K562 (cell line): ENCODE results near the gene RHOC.

ENCODE experiments used
- ARNT ChIP-seq, 2 experiments: fragments of 450-650 bp; IDR thresholded peaks; 2 replicates each; pipeline ENCODE4 v1.6.1; 2016; ENCODE audit warnings: mild to moderate bottlenecking in 1 of 2
- MTA2 ChIP-seq: fragments of 450-650 bp; IDR thresholded peaks from 2 replicates; pipeline ENCODE4 v1.6.1; 2016; ENCODE audit warnings: low read depth
- POLR2A ChIP-seq: fragments of 450-650 bp; conservative IDR thresholded peaks from 2 replicates; pipeline ENCODE4 v1.6.1; 2016
- RNF2 ChIP-seq: sonication (generic); IDR thresholded peaks from 2 replicates; pipeline ENCODE4 v1.6.1; 2016
- TAF15 ChIP-seq: fragments of 200-400 bp; formaldehyde crosslinking; IDR thresholded peaks from 2 replicates; pipeline ENCODE4 v1.6.1; 2017; ENCODE audit warnings: mild to moderate bottlenecking, low read depth, low read length, moderate library complexity
- TCF7L2 ChIP-seq: fragments of 150-350 bp; IDR thresholded peaks from 2 replicates; pipeline ENCODE4 v1.6.1; 2016; ENCODE audit warnings: low read depth, mild to moderate bottlenecking, low read length, moderate library complexity
- ZNF263 ChIP-seq: sonication (generic); formaldehyde crosslinking; IDR thresholded peaks from 2 replicates; pipeline ENCODE4 v1.8.0; 2022; ENCODE audit warnings: mild to moderate bottlenecking, missing genetic modification reagents, borderline replicate concordance
- ZNF274 ChIP-seq: IDR thresholded peaks from 2 replicates; pipeline ENCODE4 v1.6.1; 2011; ENCODE audit warnings: low read depth, mild to moderate bottlenecking, low read length, moderate library complexity, borderline replicate concordance
- ZNF3 ChIP-seq: fragments of 250-450 bp; sonication (Bioruptor Pico); IDR thresholded peaks from 2 replicates; pipeline ENCODE4 v1.5.0; 2021; ENCODE audit warnings: mild to moderate bottlenecking, moderate library complexity
- TF ChIP-seq, protein P1 (sequence below), 3 experiments: IDR thresholded peaks in 2 of 3; conservative IDR thresholded peaks in 1 of 3; 2 replicates each; pipeline ENCODE4 v1.5.1; 2011 to 2012; ENCODE audit warnings: low read length in 3 of 3, mild to moderate bottlenecking in 3 of 3, control low read depth in 2 of 3, improper control_type of control experiment in 1 of 3, inconsistent platforms in 1 of 3, low read depth in 1 of 3, mixed read lengths in 1 of 3, moderate library complexity in 1 of 3; ENCODE audit not compliant: insufficient read depth in 2 of 3

GRCh38 chr1:112735752-112736151 lies 28.8 kb upstream of the RHOC start:
- TF ChIP-seq ZNF263 (CRISPR knock-in tag) (no peak), ZNF274 (no peak), RNF2 (no peak), MTA2 (no peak), POLR2A (no peak), TCF7L2 (no peak), ARNT (IDR thresholded peaks at IDR 0.05) (no peak), ZNF3 (CRISPR knock-in tag) (no peak), TAF15 (no peak)
- TF ChIP-seq, protein P1, sequence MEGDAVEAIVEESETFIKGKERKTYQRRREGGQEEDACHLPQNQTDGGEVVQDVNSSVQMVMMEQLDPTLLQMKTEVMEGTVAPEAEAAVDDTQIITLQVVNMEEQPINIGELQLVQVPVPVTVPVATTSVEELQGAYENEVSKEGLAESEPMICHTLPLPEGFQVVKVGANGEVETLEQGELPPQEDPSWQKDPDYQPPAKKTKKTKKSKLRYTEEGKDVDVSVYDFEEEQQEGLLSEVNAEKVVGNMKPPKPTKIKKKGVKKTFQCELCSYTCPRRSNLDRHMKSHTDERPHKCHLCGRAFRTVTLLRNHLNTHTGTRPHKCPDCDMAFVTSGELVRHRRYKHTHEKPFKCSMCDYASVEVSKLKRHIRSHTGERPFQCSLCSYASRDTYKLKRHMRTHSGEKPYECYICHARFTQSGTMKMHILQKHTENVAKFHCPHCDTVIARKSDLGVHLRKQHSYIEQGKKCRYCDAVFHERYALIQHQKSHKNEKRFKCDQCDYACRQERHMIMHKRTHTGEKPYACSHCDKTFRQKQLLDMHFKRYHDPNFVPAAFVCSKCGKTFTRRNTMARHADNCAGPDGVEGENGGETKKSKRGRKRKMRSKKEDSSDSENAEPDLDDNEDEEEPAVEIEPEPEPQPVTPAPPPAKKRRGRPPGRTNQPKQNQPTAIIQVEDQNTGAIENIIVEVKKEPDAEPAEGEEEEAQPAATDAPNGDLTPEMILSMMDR (IDR thresholded peaks at IDR 0.05 in 2 of 3, conservative IDR thresholded peaks at IDR 0.05 in 1 of 3; ENCODE audit: insufficient read depth in 2 of 3, low read depth in 1 of 3, low read length in 3 of 3) = no peak
